ENCODE measurements around the gene ACAD9. TPM values are rescaled to one million over a fixed set of nuclear protein-coding genes. Genes with fewer than 3 reads are reported as not detected.

The ACAD9 gene
- 30.5 and 42.1 TPM in 2 replicates for total RNA-seq

GRCh38 chr3:128879125-128879969 lies at the start of gene ACAD9:
ACAD9 (plus strand) TSS chr3:128879620; CDS start chr3:128879692, 72 bp downstream.

Other genes with a start within 250 kb of the ACAD9 start
- 409 and 470 TPM in 2 replicates for gene RPN1, start 228.8 kb upstream of the ACAD9 start, total RNA-seq
- gene RAB7A, start 153.4 kb upstream of the ACAD9 start, total RNA-seq, result 57.8 and 74.0 TPM in 2 replicates
- not detected in 2 replicates for gene CFAP92, start 114.5 kb downstream of the ACAD9 start, total RNA-seq
- gene EFCC1, start 121.7 kb downstream of the ACAD9 start, total RNA-seq, result not detected in 2 replicates
- gene GP9, start 181.2 kb downstream of the ACAD9 start, total RNA-seq, result not detected in 2 replicates
- gene RAB43, start 242.2 kb downstream of the ACAD9 start, total RNA-seq, result 29.6 and 36.6 TPM in 2 replicates